ENCODE results near the gene ZFP28.

- TF ChIP-seq CTCF (IDR thresholded peaks at IDR 0.05; ENCODE audit: insufficient read depth, low read length, poor library complexity, severe bottlenecking) = no peak
- TF ChIP-seq EZH2phosphoT487 (conservative IDR thresholded peaks at IDR 0.05; ENCODE audit: low read length) = no peak
Observed at GRCh38 chr19:56603829-56604228, 65.1 kb downstream of the ZFP28 start.

Measured in SU-DHL-6 (cell line).